ENCODE data around the gene BGLAP. TPM values are rescaled to one million over a fixed set of nuclear protein-coding genes. Genes with fewer than 3 reads are reported as not detected.

The BGLAP gene
- total RNA-seq, 2 donors from 2014 or later = not detected

DNA sequence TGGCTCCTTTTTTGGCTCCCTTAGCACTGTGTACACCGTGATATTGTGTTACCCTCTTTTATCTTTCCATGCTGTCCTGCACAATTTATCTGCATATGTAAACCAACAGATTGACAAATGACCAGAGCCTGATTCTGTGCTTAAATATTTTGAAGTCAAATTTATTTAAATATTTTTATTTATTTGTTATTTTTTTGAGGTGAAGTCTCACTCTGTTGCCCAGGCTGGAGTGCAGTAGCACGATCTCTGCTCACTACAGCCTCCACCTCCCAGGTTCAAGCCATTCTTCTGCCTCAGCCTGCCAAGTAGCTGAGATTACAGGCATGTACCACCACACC, 16.3 kb upstream of the BGLAP start:
- Histone ChIP-seq H3K27ac (no peak overlapping the region), H3K36me3 (peaks cover 25% of the 10 kb centered on the region), H3K27me3 (replicated peaks; ENCODE audit: insufficient read depth) (no peaks in the 10 kb centered on the region), H3K4me3 (no peak overlapping the region), H3K9me3 (no peaks in the 10 kb centered on the region), H3K4me1 (ENCODE audit: control insufficient read depth in 1 of 2, low read depth in 2 of 2) (no peaks in the 10 kb centered on the region)
- DNase-seq (ENCODE audit: low spot score) (no peak), ATAC-seq (ENCODE audit: insufficient number of reproducible peaks, low FRiP score, low read depth) (no peak)
- TF ChIP-seq, protein P1, sequence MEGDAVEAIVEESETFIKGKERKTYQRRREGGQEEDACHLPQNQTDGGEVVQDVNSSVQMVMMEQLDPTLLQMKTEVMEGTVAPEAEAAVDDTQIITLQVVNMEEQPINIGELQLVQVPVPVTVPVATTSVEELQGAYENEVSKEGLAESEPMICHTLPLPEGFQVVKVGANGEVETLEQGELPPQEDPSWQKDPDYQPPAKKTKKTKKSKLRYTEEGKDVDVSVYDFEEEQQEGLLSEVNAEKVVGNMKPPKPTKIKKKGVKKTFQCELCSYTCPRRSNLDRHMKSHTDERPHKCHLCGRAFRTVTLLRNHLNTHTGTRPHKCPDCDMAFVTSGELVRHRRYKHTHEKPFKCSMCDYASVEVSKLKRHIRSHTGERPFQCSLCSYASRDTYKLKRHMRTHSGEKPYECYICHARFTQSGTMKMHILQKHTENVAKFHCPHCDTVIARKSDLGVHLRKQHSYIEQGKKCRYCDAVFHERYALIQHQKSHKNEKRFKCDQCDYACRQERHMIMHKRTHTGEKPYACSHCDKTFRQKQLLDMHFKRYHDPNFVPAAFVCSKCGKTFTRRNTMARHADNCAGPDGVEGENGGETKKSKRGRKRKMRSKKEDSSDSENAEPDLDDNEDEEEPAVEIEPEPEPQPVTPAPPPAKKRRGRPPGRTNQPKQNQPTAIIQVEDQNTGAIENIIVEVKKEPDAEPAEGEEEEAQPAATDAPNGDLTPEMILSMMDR (IDR thresholded peaks at IDR 0.05) = no peak

DNA sequence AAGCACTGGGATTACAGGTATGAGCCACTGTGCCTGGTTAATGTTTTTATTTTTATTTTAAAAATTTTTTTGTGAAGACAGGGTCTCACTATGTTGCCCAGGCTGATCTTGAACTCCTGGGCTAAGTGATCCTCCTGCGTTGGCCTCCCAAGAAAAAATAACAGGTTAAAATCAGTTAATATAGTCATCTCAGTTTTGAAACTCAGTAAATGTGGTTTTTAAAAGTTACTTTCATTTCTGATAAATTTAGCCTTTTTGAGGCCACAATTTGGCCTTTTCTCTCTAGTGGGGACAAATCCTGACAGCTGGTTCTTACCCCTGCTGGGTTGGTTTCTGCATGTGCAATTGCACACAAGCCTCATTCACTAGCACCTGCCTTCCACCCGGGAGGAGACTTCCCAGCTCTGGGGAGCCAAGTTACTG, 15.9 kb upstream of the BGLAP start:
- TF ChIP-seq, protein P1 (IDR thresholded peaks at IDR 0.05) = no peak
- ATAC-seq (ENCODE audit: insufficient number of reproducible peaks, low FRiP score, low read depth) = no peak
- no peak overlapping the region for H3K27ac ChIP-seq
- no peaks in the 10 kb centered on the region for H3K9me3 ChIP-seq
- no peak overlapping the region for H3K4me3 ChIP-seq
- H3K4me1 ChIP-seq (ENCODE audit: control insufficient read depth in 1 of 2, low read depth in 2 of 2) = no peaks in the 10 kb centered on the region
- H3K27me3 ChIP-seq (replicated peaks; ENCODE audit: insufficient read depth) = no peaks in the 10 kb centered on the region
- no peak for DNase-seq (ENCODE audit: low spot score)
- peaks cover 20% of the 10 kb centered on the region for H3K36me3 ChIP-seq

DNA sequence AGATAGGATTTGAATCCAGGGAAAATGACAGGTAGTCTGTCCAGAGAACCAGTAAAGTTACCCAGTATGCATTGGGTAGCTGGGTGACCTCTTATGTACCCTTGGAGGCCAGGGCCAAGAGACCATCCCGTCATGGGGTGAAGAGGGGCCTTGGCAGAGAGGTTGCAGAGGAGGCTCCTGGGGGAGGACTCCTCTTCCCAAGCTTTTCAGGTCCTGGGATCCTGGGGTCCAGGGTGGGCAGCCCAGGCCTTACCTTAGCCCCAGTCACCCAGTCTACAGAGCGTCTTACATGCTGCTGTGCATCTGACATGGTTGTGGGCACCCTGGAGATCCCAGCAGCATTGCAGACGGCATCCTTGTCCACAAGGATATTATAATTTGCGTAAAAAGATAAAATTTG, 15.2 kb upstream of the BGLAP start:
- H3K4me3 ChIP-seq = no peak overlapping the region
- DNase-seq (ENCODE audit: low spot score) (no peak), ATAC-seq (ENCODE audit: insufficient number of reproducible peaks, low FRiP score, low read depth) (no peak)
- TF ChIP-seq, protein P1 (IDR thresholded peaks at IDR 0.05) = no peak
- no peak overlapping the region for H3K27ac ChIP-seq
- peaks cover 16% of the 10 kb centered on the region for H3K36me3 ChIP-seq
- H3K27me3 ChIP-seq (replicated peaks; ENCODE audit: insufficient read depth) = no peaks in the 10 kb centered on the region
- no peaks in the 10 kb centered on the region for H3K9me3 ChIP-seq
- no peaks in the 10 kb centered on the region for H3K4me1 ChIP-seq (ENCODE audit: control insufficient read depth in 1 of 2, low read depth in 2 of 2)

DNA sequence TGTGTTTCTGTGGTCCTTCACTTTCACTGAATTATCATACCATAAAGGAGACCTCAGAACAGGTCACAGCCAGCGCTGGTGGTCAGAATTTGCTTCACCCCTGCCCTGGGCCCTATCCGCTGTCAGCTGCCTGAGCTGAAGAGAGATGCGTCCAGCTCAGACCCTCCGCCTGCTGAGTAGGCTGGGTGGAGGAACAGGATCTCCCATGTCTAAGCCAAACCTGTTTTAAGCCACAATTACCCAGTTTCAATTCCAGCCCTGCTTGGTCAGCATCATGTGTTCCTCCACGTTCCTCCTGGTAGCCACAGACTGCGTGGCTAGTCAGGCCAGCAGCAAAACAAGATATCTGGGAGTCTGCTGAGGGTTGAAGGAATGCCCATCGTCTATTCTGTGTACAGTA, 13.5 kb upstream of the BGLAP start:
- no peak for ATAC-seq (ENCODE audit: insufficient number of reproducible peaks, low FRiP score, low read depth)
- Histone ChIP-seq H3K27ac (no peak overlapping the region), H3K27me3 (replicated peaks; ENCODE audit: insufficient read depth) (no peaks in the 10 kb centered on the region), H3K9me3 (no peaks in the 10 kb centered on the region), H3K4me3 (no peak overlapping the region), H3K4me1 (ENCODE audit: control insufficient read depth in 1 of 2, low read depth in 2 of 2) (no peaks in the 10 kb centered on the region), H3K36me3 (peaks cover 11% of the 10 kb centered on the region)
- no peak for DNase-seq (ENCODE audit: low spot score)
- TF ChIP-seq, protein P1 (IDR thresholded peaks at IDR 0.05) = no peak

DNA sequence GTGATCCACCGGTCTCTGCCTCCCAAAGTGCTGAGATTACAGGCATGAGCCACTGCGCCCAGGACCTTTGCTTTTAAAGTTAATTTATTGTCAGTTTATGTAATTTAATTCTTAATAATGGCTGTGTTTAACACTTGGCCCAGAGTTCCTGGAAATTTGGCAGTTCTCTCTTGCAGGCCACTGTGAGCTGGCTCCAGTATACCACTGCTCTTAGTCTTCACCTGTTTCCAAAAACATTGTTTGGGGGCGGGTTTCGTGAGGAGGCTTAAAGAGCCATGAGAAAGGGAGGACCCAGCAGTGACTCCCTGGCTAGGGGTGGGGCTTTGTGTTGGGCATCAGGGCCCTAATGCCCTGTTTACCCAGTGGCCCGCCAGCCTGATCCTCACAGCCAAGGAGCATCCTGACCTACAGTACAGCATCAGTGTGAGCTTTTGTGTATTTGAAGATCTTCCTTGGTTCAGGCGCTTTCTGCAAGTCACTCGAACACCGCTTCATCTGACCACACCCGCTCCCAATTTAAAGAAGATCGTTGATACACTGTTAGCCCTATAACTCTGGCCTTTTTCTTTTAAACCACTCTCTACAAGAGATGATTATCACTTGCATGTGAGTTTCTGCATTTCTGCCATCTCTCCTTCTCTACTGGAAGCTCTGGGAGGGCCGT, 12.0 kb upstream of the BGLAP start:
- H3K4me1 ChIP-seq (ENCODE audit: control insufficient read depth in 1 of 2, low read depth in 2 of 2) = no peaks in the 10 kb centered on the region
- H3K36me3 ChIP-seq = peaks cover 20% of the 10 kb centered on the region
- H3K27ac ChIP-seq = no peak overlapping the region
- H3K9me3 ChIP-seq = no peaks in the 10 kb centered on the region
- ATAC-seq (ENCODE audit: insufficient number of reproducible peaks, low FRiP score, low read depth) = no peak
- no peak for DNase-seq (ENCODE audit: low spot score)
- H3K4me3 ChIP-seq = no peak overlapping the region
- H3K27me3 ChIP-seq (replicated peaks; ENCODE audit: insufficient read depth) = no peaks in the 10 kb centered on the region
- TF ChIP-seq, protein P1 (IDR thresholded peaks at IDR 0.05) = no peak

Measured in thoracic aorta (tissue), 2 donors.